ENCODE data around the gene DDAH1.

DDAH1 gene

DNA sequence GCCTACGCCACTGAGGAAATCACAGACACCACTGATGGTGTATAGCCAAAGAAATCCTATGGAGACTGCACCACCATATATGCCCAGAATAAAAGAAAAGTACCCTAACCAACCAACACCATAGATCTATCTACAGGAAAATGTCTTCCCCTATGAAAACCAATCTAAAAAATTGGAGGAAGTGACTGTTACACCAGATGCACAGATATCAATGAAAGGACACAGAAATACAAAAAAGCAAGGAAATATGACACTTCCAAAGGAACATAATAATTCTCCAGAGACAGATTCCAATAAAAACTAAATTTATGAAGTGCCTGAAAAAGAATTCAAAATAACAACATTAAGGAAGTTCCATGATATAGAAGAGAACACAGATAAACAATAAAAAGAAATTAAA, 131.8 kb downstream of the DDAH1 start:
- in situ Hi-C loops (cut with HindIII; ENCODE audit: low pct_unique_long_range_greater_than_20kb, low sequenced_read_pairs), result no loop called here
- no peak for DNase-seq (ENCODE audit: low read depth in 1 of 2, low spot score in 1 of 2)
- no peak for TF ChIP-seq JUND (IDR thresholded peaks at IDR 0.05; ENCODE audit: low read depth)

DNA sequence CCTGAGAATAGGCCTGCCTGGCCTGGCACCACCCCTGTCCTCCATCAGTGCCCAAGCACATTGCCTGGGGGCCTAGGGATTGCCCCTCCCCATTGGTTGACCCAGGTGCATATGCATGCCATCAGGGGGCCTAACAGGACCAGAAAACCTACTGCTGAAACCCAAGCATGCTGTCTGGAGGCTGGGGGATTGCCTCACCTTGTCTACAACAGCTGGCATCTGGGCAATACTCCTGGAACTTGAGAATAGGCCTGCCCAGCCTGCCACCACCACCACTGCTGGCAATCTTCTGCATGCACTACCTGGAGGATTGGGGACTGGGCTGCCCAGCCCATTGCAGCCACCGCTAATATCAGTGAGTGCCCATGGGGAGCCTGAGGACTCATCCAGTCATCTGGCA, 132.4 kb downstream of the DDAH1 start:
- no peak for TF ChIP-seq JUND (IDR thresholded peaks at IDR 0.05; ENCODE audit: low read depth)
- in situ Hi-C loops (cut with HindIII; ENCODE audit: low pct_unique_long_range_greater_than_20kb, low sequenced_read_pairs), result no loop called here
- DNase-seq (ENCODE audit: low read depth in 1 of 2, low spot score in 1 of 2), result no peak

DNA sequence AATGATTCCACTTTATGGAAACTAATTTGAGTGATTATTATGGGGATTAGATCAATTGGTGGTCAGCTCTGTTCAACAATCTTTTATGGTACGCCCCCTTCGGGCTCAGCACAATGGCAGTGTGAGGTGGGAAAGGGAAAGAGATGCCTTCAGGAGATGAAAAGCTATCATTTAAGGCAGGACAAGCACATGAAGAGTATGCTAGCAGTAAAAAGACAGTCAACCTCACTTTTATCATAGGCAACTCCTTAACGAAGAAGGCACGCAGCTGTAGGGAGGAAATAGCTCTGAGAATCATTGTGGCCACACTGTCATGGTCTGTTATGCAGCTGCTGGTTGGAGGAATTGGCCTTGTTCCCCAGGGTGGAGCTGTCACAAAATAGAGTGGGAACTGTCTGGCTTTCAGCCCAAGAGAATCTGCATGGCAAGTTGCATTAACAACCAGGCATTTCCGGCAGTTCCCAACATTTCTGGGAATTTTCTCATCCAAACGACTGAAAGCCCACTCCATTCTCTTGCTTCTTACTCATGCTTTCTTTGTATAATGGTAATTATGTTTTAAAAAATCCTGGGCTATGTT, 134.2 kb downstream of the DDAH1 start:
- in situ Hi-C loops (cut with HindIII; ENCODE audit: low pct_unique_long_range_greater_than_20kb, low sequenced_read_pairs), result no loop called here
- TF ChIP-seq JUND (IDR thresholded peaks at IDR 0.05; ENCODE audit: low read depth), result no peak
- no peak for DNase-seq (ENCODE audit: low read depth in 1 of 2, low spot score in 1 of 2)

DNA sequence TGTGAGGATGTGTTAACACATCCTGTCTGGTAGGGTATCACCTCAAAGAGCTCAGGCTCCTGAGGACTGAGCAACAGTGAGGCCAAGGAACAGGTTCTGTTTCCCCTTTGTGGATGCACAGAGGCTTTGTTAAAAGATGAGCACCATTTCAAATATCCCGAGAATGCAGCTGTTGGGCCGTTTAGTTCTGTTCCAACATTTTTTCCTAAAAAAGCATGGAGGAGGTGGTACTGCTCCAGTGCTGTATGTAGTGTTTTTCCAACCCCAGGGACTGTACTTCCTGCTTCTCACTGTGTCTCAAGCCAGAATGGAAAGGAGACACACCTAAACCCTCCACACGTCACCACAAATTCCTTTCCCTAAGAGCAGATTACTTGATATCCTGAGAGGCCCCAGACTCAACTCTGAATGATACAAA, 134.7 kb downstream of the DDAH1 start:
- no peak for TF ChIP-seq JUND (IDR thresholded peaks at IDR 0.05; ENCODE audit: low read depth)
- in situ Hi-C loops (cut with HindIII; ENCODE audit: low pct_unique_long_range_greater_than_20kb, low sequenced_read_pairs), result no loop called here
- DNase-seq (ENCODE audit: low read depth in 1 of 2, low spot score in 1 of 2), result no peak

DNA sequence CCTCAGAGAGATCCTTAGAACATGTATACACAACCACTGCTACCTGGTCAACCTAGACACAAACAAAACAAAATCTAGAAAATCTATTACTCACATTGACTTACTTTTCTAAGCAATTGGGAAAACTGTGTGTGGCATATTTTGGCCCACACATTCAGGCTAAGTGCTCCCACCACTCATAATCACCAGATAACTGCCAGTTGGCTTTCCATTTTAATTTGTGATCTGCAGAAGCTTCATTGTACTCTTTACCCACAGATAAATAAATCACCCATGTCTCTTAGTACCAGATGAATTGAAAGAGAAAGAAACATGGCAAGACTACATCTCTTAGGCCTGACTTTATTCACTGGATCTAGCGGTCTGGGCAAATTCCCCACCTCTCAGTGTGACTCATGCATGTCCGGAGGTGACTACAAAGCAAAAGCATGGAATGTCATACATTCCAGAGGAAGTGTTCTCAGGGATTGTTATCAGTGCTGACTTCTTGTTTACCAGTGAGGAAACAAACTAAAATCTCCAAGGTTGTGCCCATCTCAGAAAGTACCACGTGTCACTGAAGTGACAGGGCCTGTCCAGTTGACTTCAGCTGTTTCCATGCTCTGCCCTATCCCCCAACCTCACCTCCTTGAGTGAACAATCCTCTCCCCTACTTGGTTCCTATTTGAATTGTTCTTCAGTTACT, 136.1 kb downstream of the DDAH1 start:
- TF ChIP-seq JUND (IDR thresholded peaks at IDR 0.05; ENCODE audit: low read depth), result no peak
- DNase-seq (ENCODE audit: low read depth in 1 of 2, low spot score in 1 of 2), result peak in 1 of 2 experiments; percentile 59
- in situ Hi-C loops (cut with HindIII; ENCODE audit: low pct_unique_long_range_greater_than_20kb, low sequenced_read_pairs), result no loop called here

DNA sequence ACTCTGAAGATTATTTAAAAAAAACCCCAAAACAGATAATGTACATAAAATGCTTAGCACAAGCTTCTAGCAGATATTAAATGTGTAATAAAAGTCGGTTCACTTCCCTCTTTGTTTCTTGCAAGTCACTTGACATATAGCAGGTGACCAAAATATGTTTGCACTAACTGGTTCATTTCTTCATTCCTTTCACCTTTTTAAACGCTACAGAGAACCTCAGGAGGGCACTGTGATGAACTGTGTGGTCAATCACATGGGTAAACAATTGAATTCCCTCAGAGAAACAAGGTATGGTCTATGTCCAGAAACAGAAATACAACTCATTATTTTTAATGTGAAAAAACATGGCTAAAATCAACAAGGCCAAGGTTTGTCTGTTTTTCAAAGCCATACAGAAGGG, 137.2 kb downstream of the DDAH1 start:
- TF ChIP-seq JUND (IDR thresholded peaks at IDR 0.05; ENCODE audit: low read depth), result no peak
- in situ Hi-C loops (cut with HindIII; ENCODE audit: low pct_unique_long_range_greater_than_20kb, low sequenced_read_pairs), result no loop called here
- DNase-seq (ENCODE audit: low read depth in 1 of 2, low spot score in 1 of 2), result no peak

DNA sequence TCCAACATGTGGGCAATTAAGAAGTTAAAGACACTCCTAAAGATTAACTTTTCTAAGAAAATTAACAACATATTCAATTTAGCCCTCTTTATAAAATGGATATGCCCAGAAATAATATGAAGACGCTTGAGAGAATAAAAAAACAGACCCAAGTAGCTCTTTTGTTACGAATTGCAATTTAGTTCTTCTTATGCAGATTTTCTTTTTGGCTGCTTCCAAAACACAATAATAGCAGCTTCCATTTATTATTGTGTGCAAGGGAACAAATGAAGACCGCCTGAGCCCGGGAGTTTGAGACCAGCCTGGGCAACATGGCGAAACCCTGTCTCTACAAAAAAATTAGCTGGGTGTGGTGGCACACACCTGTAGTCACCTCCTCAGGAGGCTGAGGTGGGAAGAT, 138.1 kb downstream of the DDAH1 start:
- no peak for TF ChIP-seq JUND (IDR thresholded peaks at IDR 0.05; ENCODE audit: low read depth)
- in situ Hi-C loops (cut with HindIII; ENCODE audit: low pct_unique_long_range_greater_than_20kb, low sequenced_read_pairs), result no loop called here

DNA sequence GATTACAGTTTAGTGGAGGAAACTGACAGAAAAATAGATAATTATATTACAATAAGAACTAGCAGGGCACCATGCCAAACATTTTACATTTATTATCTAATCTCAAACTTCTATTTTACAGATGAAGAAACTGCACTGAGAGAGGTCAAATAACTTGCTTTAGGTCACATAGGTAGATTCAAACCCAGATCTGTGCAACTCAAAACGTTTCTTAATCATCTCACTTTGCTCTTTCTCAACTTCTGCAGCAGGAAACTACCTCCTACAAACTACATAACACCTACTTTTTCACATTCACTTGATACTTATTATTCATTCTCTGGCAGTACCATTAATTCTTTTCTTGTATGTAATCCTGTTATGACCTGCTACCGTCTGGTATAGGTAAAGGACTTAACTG, 138.6 kb downstream of the DDAH1 start:
- in situ Hi-C loops (cut with HindIII; ENCODE audit: low pct_unique_long_range_greater_than_20kb, low sequenced_read_pairs), result no loop called here
- TF ChIP-seq JUND (IDR thresholded peaks at IDR 0.05; ENCODE audit: low read depth), result no peak

More for the DNA sequence above, 138.1 kb downstream of the DDAH1 start:
- no peak for DNase-seq (ENCODE audit: low read depth in 1 of 2, low spot score in 1 of 2)

DNA sequence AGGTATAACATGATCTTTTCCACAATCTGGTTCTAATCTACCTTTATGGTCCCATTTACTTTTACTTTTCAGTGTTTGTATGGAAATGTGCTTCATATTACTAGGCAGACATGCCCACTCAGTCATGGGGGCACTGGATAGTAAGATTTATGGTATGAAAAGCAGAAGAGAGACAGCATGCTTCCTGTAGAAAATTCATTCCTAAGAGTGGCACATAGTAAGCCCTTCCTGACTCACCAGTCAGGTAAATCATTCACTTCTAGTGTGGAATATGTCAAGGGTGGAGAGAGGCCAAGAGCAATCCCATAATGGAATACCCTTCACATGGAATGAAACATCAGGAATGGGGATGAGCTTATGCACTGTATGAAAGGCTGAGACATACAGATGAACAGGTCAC, 139.0 kb downstream of the DDAH1 start:
- DNase-seq (ENCODE audit: low read depth in 1 of 2, low spot score in 1 of 2), result no peak
- in situ Hi-C loops (cut with HindIII; ENCODE audit: low pct_unique_long_range_greater_than_20kb, low sequenced_read_pairs), result no loop called here
- no peak for TF ChIP-seq JUND (IDR thresholded peaks at IDR 0.05; ENCODE audit: low read depth)

More for the DNA sequence above, 138.6 kb downstream of the DDAH1 start:
- no peak for DNase-seq (ENCODE audit: low read depth in 1 of 2, low spot score in 1 of 2)

DNA sequence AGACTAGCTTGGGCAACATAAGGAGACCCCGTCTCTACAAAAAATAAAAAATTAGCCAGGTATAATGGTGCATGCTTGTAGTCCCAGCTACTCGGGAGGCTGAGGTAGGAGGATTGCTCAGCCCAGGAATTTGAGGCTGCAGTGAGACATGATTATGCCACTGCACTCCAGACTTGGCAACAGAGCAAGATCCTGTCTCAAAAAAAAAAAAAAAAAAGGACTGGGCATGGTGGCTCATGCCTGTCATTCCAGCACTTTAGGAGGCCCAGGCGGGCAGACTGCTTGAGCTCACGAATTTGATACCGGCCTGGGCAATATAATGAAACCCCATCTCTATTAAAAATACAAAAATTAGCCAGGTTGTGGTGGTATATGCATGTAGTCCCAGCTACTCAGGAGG, 141.2 kb downstream of the DDAH1 start:
- no peak for TF ChIP-seq JUND (IDR thresholded peaks at IDR 0.05; ENCODE audit: low read depth)
- in situ Hi-C loops (cut with HindIII; ENCODE audit: low pct_unique_long_range_greater_than_20kb, low sequenced_read_pairs), result no loop called here
- no peak for DNase-seq (ENCODE audit: low read depth in 1 of 2, low spot score in 1 of 2)

DNA sequence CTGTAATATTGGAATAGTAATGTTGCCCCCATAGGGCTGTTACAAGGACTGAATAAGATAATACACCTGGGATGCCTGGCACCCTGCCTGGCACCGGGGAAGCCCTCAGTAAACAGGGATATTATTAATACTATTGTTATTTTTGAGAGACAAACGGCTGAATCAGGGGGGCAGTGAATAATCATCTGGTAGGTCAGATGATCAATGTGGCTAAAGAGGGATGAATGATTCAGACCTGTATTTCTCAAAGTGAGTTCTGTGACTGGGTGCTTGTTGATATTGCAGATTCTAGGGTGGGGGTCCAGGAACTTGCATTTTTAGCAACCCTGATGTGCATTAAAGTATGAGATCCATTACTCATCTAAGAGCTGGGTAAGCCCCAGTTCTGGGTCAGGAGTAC, 142.3 kb downstream of the DDAH1 start:
- in situ Hi-C loops (cut with HindIII; ENCODE audit: low pct_unique_long_range_greater_than_20kb, low sequenced_read_pairs), result no loop called here
- DNase-seq (ENCODE audit: low read depth in 1 of 2, low spot score in 1 of 2), result no peak
- no peak for TF ChIP-seq JUND (IDR thresholded peaks at IDR 0.05; ENCODE audit: low read depth)

DNA sequence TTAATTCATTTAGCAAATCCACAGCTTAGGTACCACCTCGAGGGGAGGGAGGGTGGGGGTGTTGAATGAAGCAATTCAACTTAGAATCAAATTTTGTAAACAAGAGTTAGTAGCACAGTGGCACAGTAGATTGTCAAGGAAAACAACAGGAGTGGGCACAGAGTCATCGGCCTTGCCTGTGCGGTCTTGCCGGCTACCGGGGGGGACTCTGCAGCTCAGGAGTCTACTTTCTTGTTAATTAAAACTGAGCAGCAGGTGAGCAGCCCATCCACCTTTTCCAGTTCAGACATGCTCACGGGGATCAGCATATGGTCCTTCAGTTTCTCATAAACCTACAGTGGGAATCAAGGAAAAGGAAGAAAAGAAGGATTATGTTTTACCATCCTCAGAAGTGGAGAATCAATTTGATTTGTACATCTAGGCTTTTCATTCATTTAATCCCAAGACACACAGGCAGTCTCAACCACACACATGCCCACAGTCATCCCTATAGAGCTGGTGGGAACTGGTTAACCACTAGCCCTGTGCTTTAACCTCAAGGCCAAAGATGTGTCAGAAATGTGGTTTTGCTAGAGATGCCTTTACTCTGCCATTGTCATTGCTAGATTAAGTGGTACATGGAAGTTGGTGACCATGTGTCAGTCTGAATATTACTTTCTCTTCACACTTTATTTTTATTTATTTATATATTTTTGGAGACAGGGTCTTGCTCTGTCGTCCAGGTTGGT, 143.6 kb downstream of the DDAH1 start:
- in situ Hi-C loops (cut with HindIII; ENCODE audit: low pct_unique_long_range_greater_than_20kb, low sequenced_read_pairs), result no loop called here
- TF ChIP-seq JUND (IDR thresholded peaks at IDR 0.05; ENCODE audit: low read depth), result no peak
- DNase-seq (ENCODE audit: low read depth in 1 of 2, low spot score in 1 of 2), result no peak
